Natural killer cell (primary cell): ENCODE results near the gene TSSK3. TPM values are rescaled to one million over a fixed set of nuclear protein-coding genes. Genes with fewer than 3 reads are reported as not detected.
A peak's percentile ranks its signal among the peaks of the same experiment; 100 is the strongest.

Experiments used
- ATAC-seq, 3 donors: fragments of 150-1000 bp in 2 of 3; fragments of 200-7000 bp in 1 of 3; cut with Tn5 transposase; 1 replicate in 1 of 3; 2 replicates in 2 of 3; pipeline ENCODE4 v1.10.0; 2021; ENCODE audit warnings: mild to moderate bottlenecking in 2 of 3, moderate library complexity in 2 of 3
- DNase-seq, 2 donors: peaks; one replicate each; pipeline versions ENCODE4 v3.0.0 to v3.0.0-alpha.2; 2013 to 2021; ENCODE audit warnings: mixed read lengths in 1 of 2
- H3K27ac ChIP-seq: one replicate; pipeline ENCODE4 v1.5.1; 2013; ENCODE audit warnings: mild to moderate bottlenecking, low read length
- H3K27me3 ChIP-seq: one replicate; pipeline ENCODE4 v1.6.1; 2013; ENCODE audit warnings: low read length; ENCODE audit not compliant: control insufficient read depth, insufficient read depth
- H3K36me3 ChIP-seq: one replicate; pipeline ENCODE4 v1.6.1; 2013; ENCODE audit warnings: low read length; ENCODE audit not compliant: control insufficient read depth, insufficient read depth
- H3K4me1 ChIP-seq: one replicate; pipeline ENCODE4 v1.6.1; 2013; ENCODE audit warnings: low read length; ENCODE audit not compliant: control insufficient read depth, insufficient read depth
- H3K4me3 ChIP-seq: one replicate; pipeline ENCODE4 v1.5.1; 2013; ENCODE audit warnings: low read length
- H3K9me3 ChIP-seq: one replicate; pipeline ENCODE4 v1.6.1; 2013; ENCODE audit warnings: low read length; ENCODE audit not compliant: control insufficient read depth, insufficient read depth
- H3K27ac Mint-ChIP-seq, 2 donors: one replicate each; pipeline ENCODE4 v1.8.0; 2022; ENCODE audit warnings: mild to moderate bottlenecking in 2 of 2, mixed read lengths in 2 of 2, moderate library complexity in 1 of 2
- H3K27me3 Mint-ChIP-seq, 2 donors: one replicate each; pipeline ENCODE4 v1.8.0; 2022; ENCODE audit warnings: low read depth in 2 of 2, mixed read lengths in 2 of 2
- H3K36me3 Mint-ChIP-seq: one replicate; pipeline ENCODE4 v1.8.0; 2022; ENCODE audit warnings: mixed read lengths
- H3K4me1 Mint-ChIP-seq, 2 donors: one replicate each; pipeline ENCODE4 v1.8.0; 2022; ENCODE audit warnings: mixed read lengths in 2 of 2
- H3K4me3 Mint-ChIP-seq: one replicate; pipeline ENCODE4 v1.8.0; 2022; ENCODE audit warnings: mild to moderate bottlenecking, moderate library complexity, mixed read lengths
- H3K9me3 Mint-ChIP-seq, 2 donors: one replicate each; pipeline ENCODE4 v1.8.0; 2022; ENCODE audit warnings: mixed read lengths in 2 of 2
- CTCF ChIP-seq: fragments of 200-600 bp; IDR thresholded peaks from one replicate; pipeline ENCODE4 v1.8.0; 2022; ENCODE audit warnings: antibody characterized with exemption
- WGBS: methylation state at CpG from one replicate; pipeline ENCODE4 v1.1.7; 2013; ENCODE audit warnings: missing lambda C conversion rate; ENCODE audit not compliant: insufficient coverage; 5-methylcytosine and 5-hydroxymethylcytosine counted together
- intact Hi-C: fragments of 100-400 bp; cut with micrococcal nuclease; formaldehyde crosslinking; loops from one replicate; pipeline ENCODE4 v1.14.2; 2022
- total RNA-seq, 4 donors: library from RNA; stranded (reverse); fragments of 120-200 nt in 1 of 4; gene quantifications; one replicate each; pipeline versions ENCODE4 v1.2.3 to v1.2.4, GENCODE V29; 2013 to 2022

The TSSK3 gene
- total RNA-seq, 3 donors from 2014 or later (not counting 1 experiment from before 2014, with no cell fraction given), result 1.2 to 3.7 (median 1.4) TPM

- peaks cover 11% of the 10 kb centered on the region for H3K36me3 Mint-ChIP-seq
- Histone ChIP-seq H3K36me3 (peaks cover 73% of the 10 kb centered on the region), H3K4me3 (no peak overlapping the region), H3K9me3 (no peaks in the 10 kb centered on the region), H3K27ac (no peak overlapping the region), H3K4me1 (peaks cover 10% of the 10 kb centered on the region), H3K27me3 (no peaks in the 10 kb centered on the region)
- H3K9me3 Mint-ChIP-seq, result no peaks in the 10 kb centered on the region
- no peak for ATAC-seq
- 99% methylated on average over 12 of the region's 12 CpGs for WGBS
- H3K27ac Mint-ChIP-seq, result no peak overlapping the region
- no peak for DNase-seq
- H3K4me3 Mint-ChIP-seq, result no peak overlapping the region
- intact Hi-C loops, result no loop called here
- H3K27me3 Mint-ChIP-seq, result no peaks in the 10 kb centered on the region
- H3K4me1 Mint-ChIP-seq, result peaks cover 18 to 23% of the 10 kb centered on the region in 2 donors
- TF ChIP-seq CTCF, result no peak
Measured at GRCh38 chr1:32330558-32331151, 31.7 kb upstream of the TSSK3 start.

GRCh38 chr1:32331549-32331948, 30.8 kb upstream of the TSSK3 start:
- Histone ChIP-seq H3K4me1 (peaks cover 15% of the 10 kb centered on the region), H3K27me3 (no peaks in the 10 kb centered on the region), H3K4me3 (no peak overlapping the region), H3K27ac (no peak overlapping the region), H3K9me3 (no peaks in the 10 kb centered on the region), H3K36me3 (peaks cover 73% of the 10 kb centered on the region)
- H3K27ac Mint-ChIP-seq, result peak overlapping the region in 1 of 2 donors; percentile 9
- peaks cover 11% of the 10 kb centered on the region for H3K36me3 Mint-ChIP-seq
- no peaks in the 10 kb centered on the region for H3K9me3 Mint-ChIP-seq
- 95% methylated on average over 12 of the region's 12 CpGs for WGBS
- ATAC-seq (no peak), DNase-seq (no peak)
- no peak overlapping the region for H3K4me3 Mint-ChIP-seq
- H3K4me1 Mint-ChIP-seq, result peaks cover 18 to 28% of the 10 kb centered on the region in 2 donors
- no peak for TF ChIP-seq CTCF
- H3K27me3 Mint-ChIP-seq, result no peaks in the 10 kb centered on the region
- intact Hi-C loops, result no loop called here

- H3K4me3 ChIP-seq, result no peak overlapping the region
- Mint-ChIP-seq H3K4me1 (peaks cover 19 to 37% of the 10 kb centered on the region in 2 donors), H3K27ac (no peak overlapping the region), H3K9me3 (no peaks in the 10 kb centered on the region), H3K36me3 (peaks cover 11% of the 10 kb centered on the region), H3K27me3 (no peaks in the 10 kb centered on the region), H3K4me3 (no peak overlapping the region)
- no peaks in the 10 kb centered on the region for H3K27me3 ChIP-seq
- intact Hi-C loops, result no loop called here
- no peak for TF ChIP-seq CTCF
- ATAC-seq, result no peak
- no peaks in the 10 kb centered on the region for H3K9me3 ChIP-seq
- 96% methylated on average over 3 of the region's 3 CpGs for WGBS
- DNase-seq, result no peak
- H3K27ac ChIP-seq, result no peak overlapping the region
- H3K4me1 ChIP-seq, result peaks cover 24% of the 10 kb centered on the region
- H3K36me3 ChIP-seq, result peaks cover 64% of the 10 kb centered on the region
Measured at GRCh38 chr1:32332290-32333079, 29.9 kb upstream of the TSSK3 start.
